K562 (cell line): Measurements from ENCODE around the gene PSMD8. TPM values are rescaled to one million over a fixed set of nuclear protein-coding genes. Genes with fewer than 3 reads are reported as not detected.

Experiments used
- BRCA1 ChIP-seq, 2 experiments: fragments of 450-650 bp in 1 of 2; sonication (generic) in 1 of 2; formaldehyde crosslinking in 1 of 2; IDR thresholded peaks; 2 replicates each; pipeline versions ENCODE4 v1.5.0 to v1.6.1; 2017 to 2020; ENCODE audit warnings: mild to moderate bottlenecking in 1 of 2, missing genetic modification reagents in 1 of 2
- FIP1L1 ChIP-seq: fragments of 200-400 bp; formaldehyde crosslinking; IDR thresholded peaks from 2 replicates; pipeline ENCODE4 v1.6.1; 2018; ENCODE audit warnings: mild to moderate bottlenecking, low read depth, low read length; ENCODE audit not compliant: poor library complexity, severe bottlenecking
- HEY1 ChIP-seq: fragments of 250-450 bp; sonication (Bioruptor Pico); IDR thresholded peaks from 2 replicates; pipeline ENCODE4 v1.5.0; 2020; ENCODE audit warnings: mild to moderate bottlenecking, moderate library complexity, borderline replicate concordance
- KAT8 ChIP-seq: fragments of 450-650 bp; IDR thresholded peaks from 2 replicates; pipeline ENCODE4 v1.6.1; 2016; ENCODE audit warnings: low read depth, mild to moderate bottlenecking
- PRMT5 ChIP-seq: sonication (generic); formaldehyde crosslinking; IDR thresholded peaks from 2 replicates; pipeline ENCODE4 v1.5.0; 2020; ENCODE audit warnings: missing genetic modification reagents
- SFPQ ChIP-seq: fragments of 200-400 bp; formaldehyde crosslinking; IDR thresholded peaks from 2 replicates; pipeline ENCODE4 v1.6.1; 2017; ENCODE audit warnings: mild to moderate bottlenecking, low read depth, low read length, moderate library complexity
- SREBF1 ChIP-seq: fragments of 150-350 bp; IDR thresholded peaks from 2 replicates; pipeline ENCODE4 v1.6.1; 2014; ENCODE audit warnings: antibody characterized with exemption, low read depth, low read length, borderline replicate concordance
- XRCC5 ChIP-seq: fragments of 200-400 bp; formaldehyde crosslinking; IDR thresholded peaks from 2 replicates; pipeline ENCODE4 v1.6.1; 2017; ENCODE audit warnings: low read depth, mild to moderate bottlenecking, low read length
- ZNF197 ChIP-seq: fragments of 200-800 bp; sonication (Bioruptor generic); IDR thresholded peaks from 2 replicates; pipeline ENCODE4 v1.6.1; 2016; ENCODE audit warnings: low read depth, missing genetic modification characterization, missing compliant biosample characterization
- polyA plus RNA-seq, 8 experiments: library from polyadenylated mRNA; depleted of rRNA in 4 of 8; stranded (reverse) in 5 of 8; unstranded in 3 of 8; fragments of >200 nt; fragmentation: Nextera tagmentation in 2 of 8; fragmentation: Illumina TruSeq in 1 of 8; extraction: Ambion mirVana in 2 of 8; extraction: Trizol in 1 of 8; gene quantifications; 2 replicates each; pipeline versions ENCODE4 v1.2.1 to v1.2.3, GENCODE V29; 2011 to 2014; ENCODE audit warnings: inconsistent platforms in 1 of 8, missing spikeins in 1 of 8
- total RNA-seq, 7 experiments: library from RNA; depleted of rRNA in 6 of 7; stranded (reverse); fragments of >200 nt in 6 of 7; fragmentation: Illumina TruSeq in 2 of 7; extraction: Trizol in 2 of 7; gene quantifications; 2 replicates each; pipeline versions ENCODE4 v1.2.1 to v1.2.3, GENCODE V29; 2011 to 2021; ENCODE audit warnings: low replicate concordance in 1 of 7
- TF ChIP-seq, protein P1 (sequence below): sonication (generic); formaldehyde crosslinking; IDR thresholded peaks from 2 replicates; pipeline ENCODE4 v1.8.0; 2022; ENCODE audit warnings: missing genetic modification reagents, mild to moderate bottlenecking, borderline replicate concordance
- TF ChIP-seq, protein P2 (sequence below): fragments of 450-650 bp; formaldehyde crosslinking; IDR thresholded peaks from 2 replicates; pipeline ENCODE4 v1.4.0; 2022; ENCODE audit warnings: missing genetic modification characterization
- TF ChIP-seq, protein P3 (sequence below): sonication (generic); formaldehyde crosslinking; IDR thresholded peaks from 2 replicates; pipeline ENCODE4 v1.8.1; 2023; ENCODE audit warnings: mild to moderate bottlenecking, missing genetic modification reagents
- TF ChIP-seq, protein P4 (sequence below), 2 experiments: fragments of 450-650 bp; conservative IDR thresholded peaks; 2 replicates each; pipeline ENCODE4 v1.6.1; 2017; ENCODE audit warnings: mild to moderate bottlenecking in 2 of 2, moderate library complexity in 2 of 2

PSMD8 gene
- total and polyA plus RNA-seq, 9 of the 15 experiments (the other 6 are each of a cell fraction or from before 2014, with no cell fraction given) = 130 to 583 (median 315) TPM

GRCh38 chr19:38336638-38337359 is 37.6 kb upstream of the PSMD8 start (continued):
- TF ChIP-seq, protein P1, sequence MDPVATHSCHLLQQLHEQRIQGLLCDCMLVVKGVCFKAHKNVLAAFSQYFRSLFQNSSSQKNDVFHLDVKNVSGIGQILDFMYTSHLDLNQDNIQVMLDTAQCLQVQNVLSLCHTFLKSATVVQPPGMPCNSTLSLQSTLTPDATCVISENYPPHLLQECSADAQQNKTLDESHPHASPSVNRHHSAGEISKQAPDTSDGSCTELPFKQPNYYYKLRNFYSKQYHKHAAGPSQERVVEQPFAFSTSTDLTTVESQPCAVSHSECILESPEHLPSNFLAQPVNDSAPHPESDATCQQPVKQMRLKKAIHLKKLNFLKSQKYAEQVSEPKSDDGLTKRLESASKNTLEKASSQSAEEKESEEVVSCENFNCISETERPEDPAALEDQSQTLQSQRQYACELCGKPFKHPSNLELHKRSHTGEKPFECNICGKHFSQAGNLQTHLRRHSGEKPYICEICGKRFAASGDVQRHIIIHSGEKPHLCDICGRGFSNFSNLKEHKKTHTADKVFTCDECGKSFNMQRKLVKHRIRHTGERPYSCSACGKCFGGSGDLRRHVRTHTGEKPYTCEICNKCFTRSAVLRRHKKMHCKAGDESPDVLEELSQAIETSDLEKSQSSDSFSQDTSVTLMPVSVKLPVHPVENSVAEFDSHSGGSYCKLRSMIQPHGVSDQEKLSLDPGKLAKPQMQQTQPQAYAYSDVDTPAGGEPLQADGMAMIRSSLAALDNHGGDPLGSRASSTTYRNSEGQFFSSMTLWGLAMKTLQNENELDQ = no peak
- TF ChIP-seq SREBF1 (no peak), XRCC5 (0 out of 2 replicates have a peak, but pooled peaks have one; percentile 42), BRCA1 (IDR thresholded peaks at IDR 0.05) (no peak), BRCA1 (CRISPR knock-in tag; IDR thresholded peaks at IDR 0.05) (no peak), FIP1L1 (no peak), SFPQ (no peak), HEY1 (CRISPR knock-in tag) (no peak), PRMT5 (CRISPR knock-in tag) (no peak), KAT8 (no peak), ZNF197 (CRISPR knock-in tag) (no peak)
- TF ChIP-seq, protein P2, sequence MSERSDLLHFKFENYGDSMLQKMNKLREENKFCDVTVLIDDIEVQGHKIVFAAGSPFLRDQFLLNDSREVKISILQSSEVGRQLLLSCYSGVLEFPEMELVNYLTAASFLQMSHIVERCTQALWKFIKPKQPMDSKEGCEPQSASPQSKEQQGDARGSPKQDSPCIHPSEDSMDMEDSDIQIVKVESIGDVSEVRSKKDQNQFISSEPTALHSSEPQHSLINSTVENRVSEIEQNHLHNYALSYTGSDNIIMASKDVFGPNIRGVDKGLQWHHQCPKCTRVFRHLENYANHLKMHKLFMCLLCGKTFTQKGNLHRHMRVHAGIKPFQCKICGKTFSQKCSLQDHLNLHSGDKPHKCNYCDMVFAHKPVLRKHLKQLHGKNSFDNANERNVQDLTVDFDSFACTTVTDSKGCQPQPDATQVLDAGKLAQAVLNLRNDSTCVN (CRISPR knock-in tag) = no peak
- TF ChIP-seq, protein P3, sequence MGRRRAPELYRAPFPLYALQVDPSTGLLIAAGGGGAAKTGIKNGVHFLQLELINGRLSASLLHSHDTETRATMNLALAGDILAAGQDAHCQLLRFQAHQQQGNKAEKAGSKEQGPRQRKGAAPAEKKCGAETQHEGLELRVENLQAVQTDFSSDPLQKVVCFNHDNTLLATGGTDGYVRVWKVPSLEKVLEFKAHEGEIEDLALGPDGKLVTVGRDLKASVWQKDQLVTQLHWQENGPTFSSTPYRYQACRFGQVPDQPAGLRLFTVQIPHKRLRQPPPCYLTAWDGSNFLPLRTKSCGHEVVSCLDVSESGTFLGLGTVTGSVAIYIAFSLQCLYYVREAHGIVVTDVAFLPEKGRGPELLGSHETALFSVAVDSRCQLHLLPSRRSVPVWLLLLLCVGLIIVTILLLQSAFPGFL = no peak
- TF ChIP-seq, protein P4, sequence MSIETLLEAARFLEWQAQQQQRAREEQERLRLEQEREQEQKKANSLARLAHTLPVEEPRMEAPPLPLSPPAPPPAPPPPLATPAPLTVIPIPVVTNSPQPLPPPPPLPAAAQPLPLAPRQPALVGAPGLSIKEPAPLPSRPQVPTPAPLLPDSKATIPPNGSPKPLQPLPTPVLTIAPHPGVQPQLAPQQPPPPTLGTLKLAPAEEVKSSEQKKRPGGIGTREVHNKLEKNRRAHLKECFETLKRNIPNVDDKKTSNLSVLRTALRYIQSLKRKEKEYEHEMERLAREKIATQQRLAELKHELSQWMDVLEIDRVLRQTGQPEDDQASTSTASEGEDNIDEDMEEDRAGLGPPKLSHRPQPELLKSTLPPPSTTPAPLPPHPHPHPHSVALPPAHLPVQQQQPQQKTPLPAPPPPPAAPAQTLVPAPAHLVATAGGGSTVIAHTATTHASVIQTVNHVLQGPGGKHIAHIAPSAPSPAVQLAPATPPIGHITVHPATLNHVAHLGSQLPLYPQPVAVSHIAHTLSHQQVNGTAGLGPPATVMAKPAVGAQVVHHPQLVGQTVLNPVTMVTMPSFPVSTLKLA (conservative IDR thresholded peaks at IDR 0.05) = peak; percentile 69 to 89
